Naive B cell (primary cell): Measurements from ENCODE around the gene CFAP74. TPM values are rescaled to one million over a fixed set of nuclear protein-coding genes. Genes with fewer than 3 reads are reported as not detected.

Experiments
- ATAC-seq, 2 donors: fragments of 150-1000 bp; cut with Tn5 transposase; 2 replicates each; pipeline ENCODE4 v1.10.0; 2021; ENCODE audit warnings: low read depth in 2 of 2, mild to moderate bottlenecking in 2 of 2, moderate library complexity in 2 of 2
- DNase-seq: peaks from one replicate; pipeline ENCODE4 v3.0.0; 2022
- H3K27ac Mint-ChIP-seq, 6 donors: one replicate each; pipeline ENCODE4 v1.8.0; 2020 to 2022; ENCODE audit warnings: mild to moderate bottlenecking in 6 of 6, mixed read lengths in 6 of 6, moderate library complexity in 5 of 6, inconsistent platforms in 2 of 6
- H3K27me3 Mint-ChIP-seq, 3 donors: one replicate each; pipeline ENCODE4 v1.8.0; 2021 to 2022; ENCODE audit warnings: mixed read lengths in 3 of 3, mild to moderate bottlenecking in 1 of 3
- H3K36me3 Mint-ChIP-seq, 2 donors: one replicate each; pipeline ENCODE4 v1.8.0; 2020 to 2022; ENCODE audit warnings: mixed read lengths in 2 of 2, inconsistent platforms in 1 of 2, mild to moderate bottlenecking in 1 of 2
- H3K4me1 Mint-ChIP-seq, 3 donors: one replicate each; pipeline ENCODE4 v1.8.0; 2020 to 2022; ENCODE audit warnings: mixed read lengths in 3 of 3, inconsistent platforms in 1 of 3, mild to moderate bottlenecking in 1 of 3, moderate library complexity in 1 of 3
- H3K4me3 Mint-ChIP-seq, 8 donors: one replicate each; pipeline ENCODE4 v1.8.0; 2020 to 2022; ENCODE audit warnings: mild to moderate bottlenecking in 8 of 8, mixed read lengths in 8 of 8, moderate library complexity in 8 of 8, inconsistent platforms in 2 of 8
- H3K9me3 Mint-ChIP-seq, 7 donors: one replicate each; pipeline ENCODE4 v1.8.0; 2020 to 2022; ENCODE audit warnings: mixed read lengths in 7 of 7, mild to moderate bottlenecking in 5 of 7, inconsistent platforms in 2 of 7, moderate library complexity in 1 of 7
- polyA plus RNA-seq, 6 donors: library from polyadenylated mRNA; unstranded; fragments of 300-500 nt; fragmentation: Illumina TruSeq; gene quantifications; one replicate each; pipeline ENCODE4 v1.2.3, GENCODE V29; 2021; ENCODE audit warnings: low read depth in 6 of 6

The CFAP74 gene
- polyA plus RNA-seq, 6 donors from 2014 or later: not detected

DNA sequence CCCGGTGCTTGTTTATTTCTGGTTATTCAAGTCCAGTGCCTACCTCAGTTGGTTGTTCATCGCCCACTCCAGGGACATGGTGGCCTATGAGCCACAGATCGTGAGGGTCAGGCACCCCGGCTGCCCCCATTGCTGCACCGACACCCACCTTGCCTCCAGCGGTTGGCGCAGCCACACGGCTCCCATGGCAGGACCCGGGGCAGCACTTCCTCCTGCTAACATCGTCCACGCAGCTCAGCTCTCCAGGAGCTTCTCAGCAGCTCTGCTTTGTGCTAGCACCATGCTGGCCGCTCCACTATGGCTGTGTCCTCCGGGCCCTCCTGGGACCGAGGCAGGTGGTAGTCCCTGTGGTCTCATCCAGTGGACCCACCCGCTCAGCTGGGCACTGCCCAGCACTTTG is 32.7 kb upstream of the CFAP74 start:
- peaks cover 4 to 26% (median 8%) of the 10 kb centered on the region in 3 donors for H3K27me3 Mint-ChIP-seq
- no peak overlapping the region for H3K27ac Mint-ChIP-seq
- no peak overlapping the region for H3K4me3 Mint-ChIP-seq
- no peak for ATAC-seq
- H3K9me3 Mint-ChIP-seq: no peaks in the 10 kb centered on the region
- no peaks in the 10 kb centered on the region for H3K4me1 Mint-ChIP-seq
- no peak for DNase-seq
- H3K36me3 Mint-ChIP-seq: no peaks in the 10 kb centered on the region

DNA sequence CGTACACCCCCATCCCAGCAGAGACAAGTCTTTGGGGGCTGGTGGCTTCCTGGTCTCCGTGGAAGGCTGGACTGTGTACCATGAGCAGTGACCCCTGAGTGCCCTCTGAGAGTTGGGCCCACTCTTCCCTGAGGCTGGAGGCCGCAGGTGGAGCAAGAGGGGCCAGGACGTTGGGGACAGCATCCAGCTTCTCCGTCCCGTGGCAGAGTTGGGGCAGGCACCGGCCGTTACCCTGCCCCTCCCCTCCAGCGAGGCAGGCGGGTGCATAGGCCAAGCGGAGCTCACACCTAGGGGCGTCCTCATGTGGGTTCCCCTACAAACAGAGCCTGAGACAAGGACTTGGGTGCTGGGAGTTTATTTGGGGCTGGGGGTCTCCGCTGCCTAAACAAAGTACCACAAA is 29.6 kb upstream of the CFAP74 start:
- Mint-ChIP-seq H3K36me3 (no peaks in the 10 kb centered on the region), H3K9me3 (no peaks in the 10 kb centered on the region), H3K4me3 (no peak overlapping the region), H3K27me3 (peaks cover 0 to 12% (median 8%) of the 10 kb centered on the region in 3 donors), H3K27ac (no peak overlapping the region), H3K4me1 (no peaks in the 10 kb centered on the region)
- ATAC-seq: no peak
- no peak for DNase-seq

DNA sequence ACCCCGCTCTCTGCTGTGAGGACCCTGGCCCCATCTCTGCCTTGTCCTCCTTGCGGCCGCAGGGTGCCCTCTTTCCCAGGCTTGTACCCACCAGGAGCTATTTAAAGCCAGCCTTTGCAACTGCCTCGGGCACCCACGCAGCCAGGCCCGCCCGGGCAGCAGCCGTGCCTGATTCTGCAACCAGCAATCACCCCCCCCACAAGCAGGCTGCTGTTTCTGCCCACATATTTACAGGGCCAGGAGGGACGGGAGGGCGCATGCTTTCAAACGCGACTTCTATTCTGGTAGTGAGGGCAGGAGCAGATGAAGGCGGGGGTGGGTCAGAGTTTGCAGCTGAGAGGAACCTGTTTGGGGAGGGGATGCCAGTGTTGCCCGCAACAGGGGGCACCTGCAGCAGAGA is 29.2 kb upstream of the CFAP74 start:
- H3K27me3 Mint-ChIP-seq: peaks cover 0 to 10% (median 8%) of the 10 kb centered on the region in 3 donors

DNA sequence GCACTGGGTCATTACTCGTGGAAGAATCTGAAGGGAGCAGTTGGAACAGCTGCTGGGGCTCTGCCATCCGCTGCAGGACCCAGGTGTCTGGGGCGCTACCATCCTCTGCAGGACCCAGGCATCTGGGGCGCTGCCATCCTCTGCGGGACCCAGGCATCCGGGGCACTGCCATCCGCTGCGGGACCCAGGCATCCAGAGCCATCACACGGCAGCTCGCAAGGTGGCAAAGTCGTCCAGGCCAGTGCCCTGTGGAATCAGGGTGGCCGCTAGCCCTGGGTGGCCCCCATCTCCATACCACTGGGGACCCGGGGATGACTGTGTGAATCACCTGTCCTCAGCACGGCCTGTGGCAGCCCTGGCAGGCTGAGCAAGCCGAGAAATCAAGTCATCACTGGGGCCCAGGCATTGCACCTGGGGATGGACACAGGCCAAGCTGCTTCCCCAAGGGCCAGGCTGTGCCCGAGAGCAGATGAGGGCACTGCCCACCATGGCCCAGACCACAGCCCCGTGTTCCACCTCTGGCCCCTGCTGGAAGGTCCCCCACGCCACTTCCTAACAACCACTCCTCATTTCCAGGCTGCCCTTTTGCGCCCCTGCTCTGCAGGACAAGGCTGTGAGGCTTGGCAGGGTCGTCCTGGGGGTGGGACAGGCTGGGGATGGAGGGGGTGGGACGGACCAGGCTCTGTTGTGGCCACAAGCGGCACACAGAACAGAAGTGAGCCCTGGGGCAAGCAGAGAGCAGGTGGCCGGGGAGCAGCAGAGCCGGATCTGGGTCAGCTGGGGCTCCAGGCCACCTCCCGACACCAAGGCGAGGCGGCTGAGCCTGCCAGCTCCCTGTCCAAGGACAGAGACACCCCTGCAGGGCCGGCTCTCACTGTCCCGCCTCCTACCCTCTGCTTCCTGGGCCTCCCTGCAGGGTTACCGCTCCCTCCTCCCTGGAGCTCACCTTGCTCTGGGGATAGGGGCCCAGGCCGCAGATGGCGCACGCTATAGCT is 28.3 kb upstream of the CFAP74 start:
- ATAC-seq (no peak), DNase-seq (no peak)
- no peak overlapping the region for H3K4me3 Mint-ChIP-seq
- H3K4me1 Mint-ChIP-seq: peaks cover 0 to 6% (median 0%) of the 10 kb centered on the region in 3 donors
- H3K9me3 Mint-ChIP-seq: no peaks in the 10 kb centered on the region
- no peak overlapping the region for H3K27ac Mint-ChIP-seq
- H3K36me3 Mint-ChIP-seq: no peaks in the 10 kb centered on the region
- H3K27me3 Mint-ChIP-seq: peaks cover 0 to 10% (median 8%) of the 10 kb centered on the region in 3 donors

More for the DNA sequence above, 29.2 kb upstream of the CFAP74 start:
- Mint-ChIP-seq H3K4me1 (no peaks in the 10 kb centered on the region), H3K27ac (no peak overlapping the region), H3K9me3 (no peaks in the 10 kb centered on the region), H3K4me3 (no peak overlapping the region), H3K36me3 (no peaks in the 10 kb centered on the region)
- no peak for ATAC-seq
- no peak for DNase-seq

DNA sequence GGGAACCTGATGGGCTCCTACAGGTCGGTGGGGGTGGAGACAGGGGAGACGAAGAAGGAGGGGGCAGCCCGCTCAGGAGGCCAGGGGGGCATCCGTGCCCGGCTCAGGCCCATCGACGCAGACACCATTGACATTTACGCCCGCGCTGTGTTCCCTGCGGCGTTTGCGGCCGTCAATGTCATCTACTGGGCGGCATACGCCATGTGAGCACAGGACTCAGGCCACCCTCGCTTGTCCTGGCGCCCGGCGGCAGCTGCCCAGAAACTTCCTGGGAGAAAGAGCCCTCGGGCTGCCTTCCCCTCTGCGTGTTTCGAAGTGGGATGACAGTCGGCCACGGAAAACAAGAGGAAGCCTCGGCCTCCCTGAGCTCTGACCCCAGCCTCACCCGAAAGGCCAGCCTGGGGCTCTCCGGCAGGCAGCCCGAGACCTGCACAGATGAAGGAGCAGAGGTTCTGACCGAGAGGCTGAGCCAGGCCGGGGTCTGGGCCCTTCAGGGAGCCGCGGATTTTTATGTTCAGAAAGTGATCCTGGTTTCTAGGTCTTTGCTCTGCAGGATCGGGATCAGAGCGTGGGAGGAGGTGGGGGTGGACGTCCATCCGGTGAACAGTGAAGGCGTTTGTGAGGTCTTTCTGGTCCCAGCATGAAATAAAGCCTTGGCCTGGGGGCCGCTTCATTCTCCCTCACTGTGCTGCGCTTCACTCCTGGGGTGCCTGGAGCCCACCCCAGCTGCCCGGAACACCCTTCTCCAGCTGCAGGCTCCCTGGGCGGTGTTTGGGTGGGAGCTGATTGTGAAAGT is 26.7 kb upstream of the CFAP74 start:
- ATAC-seq: no peak
- Mint-ChIP-seq H3K4me3 (peak overlapping the region in 1 of 8 donors; percentile 35), H3K9me3 (no peaks in the 10 kb centered on the region), H3K27me3 (peaks cover 0 to 10% (median 8%) of the 10 kb centered on the region in 3 donors), H3K36me3 (no peaks in the 10 kb centered on the region), H3K27ac (peak overlapping the region in 1 of 6 donors; percentile 30), H3K4me1 (peaks cover 0 to 10% (median 0%) of the 10 kb centered on the region in 3 donors)
- DNase-seq: no peak

DNA sequence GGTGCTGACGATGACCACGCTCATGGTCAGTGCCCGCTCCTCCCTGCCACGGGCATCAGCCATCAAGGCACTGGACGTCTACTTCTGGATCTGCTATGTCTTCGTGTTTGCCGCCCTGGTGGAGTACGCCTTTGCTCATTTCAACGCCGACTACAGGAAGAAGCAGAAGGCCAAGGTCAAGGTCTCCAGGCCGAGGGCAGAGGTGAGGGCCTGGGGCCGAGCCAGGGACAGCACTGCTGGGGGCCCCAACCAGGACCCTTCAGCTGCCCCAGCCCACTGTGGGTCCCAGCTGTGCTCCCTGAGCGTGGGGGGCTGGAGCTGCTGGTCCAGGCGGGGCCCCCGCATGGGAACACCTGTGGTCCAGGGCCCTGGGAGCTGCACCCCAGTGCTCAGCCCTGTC is 26.0 kb upstream of the CFAP74 start:
- Mint-ChIP-seq H3K4me1 (peaks cover 0 to 10% (median 0%) of the 10 kb centered on the region in 3 donors), H3K27me3 (peaks cover 0 to 11% (median 8%) of the 10 kb centered on the region in 3 donors), H3K9me3 (no peaks in the 10 kb centered on the region), H3K36me3 (no peaks in the 10 kb centered on the region), H3K27ac (no peak overlapping the region), H3K4me3 (no peak overlapping the region)
- DNase-seq (no peak), ATAC-seq (no peak)

DNA sequence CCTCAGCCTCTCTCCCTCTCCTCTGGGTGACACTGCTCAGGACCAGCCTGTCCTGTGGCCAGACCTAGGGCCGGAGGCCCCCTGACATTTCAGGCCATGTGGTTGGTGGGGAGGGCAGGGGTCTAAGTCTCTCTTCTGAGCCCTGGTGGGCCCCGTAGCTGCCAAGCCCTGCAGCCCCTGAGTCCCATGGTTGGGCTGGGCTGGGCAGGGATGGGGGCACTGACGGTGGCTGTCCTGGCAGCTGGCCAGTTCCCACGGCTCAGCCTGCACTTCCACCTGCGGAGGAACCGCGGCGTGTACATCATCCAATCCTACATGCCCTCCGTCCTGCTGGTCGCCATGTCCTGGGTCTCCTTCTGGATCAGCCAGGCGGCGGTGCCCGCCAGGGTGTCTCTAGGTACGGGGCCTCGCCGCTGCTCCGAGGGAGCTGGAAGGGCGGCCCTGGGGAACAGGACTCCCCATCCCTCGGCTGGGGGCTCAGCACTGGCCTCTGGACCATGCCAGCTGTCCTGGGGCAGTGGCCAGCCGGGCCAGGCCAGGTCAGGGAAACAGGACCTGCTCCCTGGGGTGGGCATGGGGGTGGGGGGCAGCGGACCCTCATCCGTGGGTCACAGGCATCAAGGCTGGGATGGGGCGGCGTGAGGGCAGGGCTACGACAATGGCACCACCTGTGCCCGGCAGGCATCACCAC is 25.4 kb upstream of the CFAP74 start:
- Mint-ChIP-seq H3K27ac (peak overlapping the region in 1 of 6 donors; percentile 47), H3K9me3 (no peaks in the 10 kb centered on the region), H3K36me3 (no peaks in the 10 kb centered on the region), H3K4me3 (peak overlapping the region in 3 of 8 donors; percentile 41 to 80 (median 69)), H3K27me3 (peaks cover under 1 to 16% (median 11%) of the 10 kb centered on the region in 3 donors), H3K4me1 (peaks cover 0 to 10% (median 0%) of the 10 kb centered on the region in 3 donors)
- DNase-seq (no peak), ATAC-seq (no peak)

DNA sequence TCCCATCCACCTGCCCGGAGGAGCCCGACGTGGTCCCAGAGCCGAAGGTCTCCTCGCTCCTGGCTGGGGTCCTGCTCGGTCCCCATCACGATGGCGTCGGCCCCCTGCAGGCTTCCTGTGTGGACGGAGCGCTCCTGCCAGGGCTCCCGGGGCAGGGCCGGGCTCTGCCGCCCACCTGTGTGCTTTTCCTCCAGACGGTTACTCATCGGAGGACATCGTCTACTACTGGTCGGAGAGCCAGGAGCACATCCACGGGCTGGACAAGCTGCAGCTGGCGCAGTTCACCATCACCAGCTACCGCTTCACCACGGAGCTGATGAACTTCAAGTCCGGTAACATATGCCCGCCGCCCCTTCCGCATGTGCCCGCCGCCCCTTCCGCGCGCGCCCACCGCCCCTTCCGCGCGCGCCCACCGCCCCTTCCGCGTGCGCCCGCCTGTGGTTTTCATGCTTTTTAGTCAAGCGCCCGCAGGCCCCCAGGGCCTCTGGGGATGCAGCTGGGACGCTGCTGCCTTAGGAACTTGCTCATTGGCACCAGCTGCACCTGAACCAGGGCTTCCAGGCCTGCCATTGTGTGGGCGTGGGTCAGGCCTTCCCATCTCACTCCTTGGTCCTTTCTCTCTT is 24.5 kb upstream of the CFAP74 start:
- Mint-ChIP-seq H3K4me1 (peaks cover 0 to 10% (median 0%) of the 10 kb centered on the region in 3 donors), H3K27ac (peak overlapping the region in 2 of 6 donors; percentile 65 to 84), H3K4me3 (peak overlapping the region in 7 of 8 donors; percentile 32 to 80 (median 65)), H3K36me3 (no peaks in the 10 kb centered on the region), H3K27me3 (peaks cover 9 to 20% (median 10%) of the 10 kb centered on the region in 3 donors), H3K9me3 (no peaks in the 10 kb centered on the region)
- no peak for DNase-seq
- peak; percentile 18 to 56 for ATAC-seq

DNA sequence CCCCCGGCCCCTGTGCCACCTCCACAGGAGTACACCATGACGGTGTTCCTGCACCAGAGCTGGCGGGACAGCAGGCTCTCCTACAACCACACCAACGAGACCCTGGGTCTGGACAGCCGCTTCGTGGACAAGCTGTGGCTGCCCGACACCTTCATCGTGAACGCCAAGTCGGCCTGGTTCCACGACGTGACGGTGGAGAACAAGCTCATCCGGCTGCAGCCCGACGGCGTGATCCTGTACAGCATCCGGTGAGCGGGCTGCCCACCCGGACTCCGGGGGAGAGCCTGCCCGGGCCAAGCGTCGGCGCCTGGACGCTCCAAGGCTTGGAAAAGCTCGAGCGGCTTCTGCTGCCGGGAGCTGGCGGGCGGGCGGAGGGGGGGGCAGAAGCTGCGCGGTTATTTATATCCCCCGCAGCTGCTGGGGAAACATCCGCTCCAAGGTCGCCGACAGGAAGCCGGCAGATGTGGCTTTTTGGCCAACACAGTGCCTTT is 21.9 kb upstream of the CFAP74 start:
- Mint-ChIP-seq H3K36me3 (no peaks in the 10 kb centered on the region), H3K27ac (no peak overlapping the region), H3K4me3 (peak overlapping the region in 3 of 8 donors; percentile 15 to 47 (median 37)), H3K4me1 (peaks cover 0 to 14% (median 0%) of the 10 kb centered on the region in 3 donors), H3K9me3 (no peaks in the 10 kb centered on the region), H3K27me3 (peaks cover 10 to 41% (median 31%) of the 10 kb centered on the region in 3 donors)
- DNase-seq (no peak), ATAC-seq (no peak)

DNA sequence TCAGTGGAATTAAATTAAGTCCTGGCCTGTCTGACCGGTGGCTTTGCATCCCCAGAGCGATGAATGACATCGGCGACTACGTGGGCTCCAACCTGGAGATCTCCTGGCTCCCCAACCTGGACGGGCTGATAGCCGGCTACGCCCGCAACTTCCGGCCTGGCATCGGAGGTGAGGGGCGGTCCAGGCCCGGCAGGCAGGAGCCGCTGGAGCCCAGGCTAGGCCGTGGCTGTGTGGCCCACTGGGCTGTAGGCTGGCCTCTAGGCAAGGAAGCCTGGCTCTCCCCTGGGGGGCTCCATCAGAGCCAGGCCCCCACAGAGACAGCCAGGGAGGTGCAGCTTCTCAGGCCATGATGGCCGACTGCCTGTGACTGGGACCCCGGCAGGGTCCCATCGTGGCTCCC is 21.3 kb upstream of the CFAP74 start:
- DNase-seq: no peak
- H3K9me3 Mint-ChIP-seq: no peaks in the 10 kb centered on the region
- H3K27ac Mint-ChIP-seq: no peak overlapping the region
- no peak overlapping the region for H3K4me3 Mint-ChIP-seq
- no peak for ATAC-seq
- H3K36me3 Mint-ChIP-seq: no peaks in the 10 kb centered on the region
- peaks cover 10 to 47% (median 37%) of the 10 kb centered on the region in 3 donors for H3K27me3 Mint-ChIP-seq
- peaks cover 0 to 14% (median 4%) of the 10 kb centered on the region in 3 donors for H3K4me1 Mint-ChIP-seq

DNA sequence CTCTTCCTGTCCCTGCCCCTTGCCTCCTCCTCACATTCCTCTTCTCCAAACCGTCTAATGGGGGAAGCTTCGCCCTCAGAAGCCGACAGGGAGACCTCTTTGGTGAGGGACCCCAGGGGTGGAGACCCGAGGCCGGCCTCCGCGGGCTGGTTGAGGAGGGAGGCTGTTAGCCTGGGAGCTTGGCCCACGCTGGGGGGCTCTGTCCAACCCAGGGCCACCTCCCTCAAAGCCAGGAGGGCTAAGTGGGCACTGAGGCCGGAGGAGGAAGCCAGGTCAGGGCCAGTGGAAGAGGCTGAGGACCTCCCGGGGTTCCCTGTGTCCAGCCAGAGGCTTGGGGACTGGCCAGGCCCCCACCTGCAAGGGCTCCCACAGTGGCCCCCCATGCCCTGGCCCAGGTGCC is 20.9 kb upstream of the CFAP74 start:
- Mint-ChIP-seq H3K9me3 (no peaks in the 10 kb centered on the region), H3K4me1 (peaks cover 0 to 14% (median 6%) of the 10 kb centered on the region in 3 donors), H3K27me3 (peaks cover 10 to 51% (median 39%) of the 10 kb centered on the region in 3 donors), H3K4me3 (no peak overlapping the region), H3K27ac (no peak overlapping the region), H3K36me3 (no peaks in the 10 kb centered on the region)
- DNase-seq (no peak), ATAC-seq (no peak)

DNA sequence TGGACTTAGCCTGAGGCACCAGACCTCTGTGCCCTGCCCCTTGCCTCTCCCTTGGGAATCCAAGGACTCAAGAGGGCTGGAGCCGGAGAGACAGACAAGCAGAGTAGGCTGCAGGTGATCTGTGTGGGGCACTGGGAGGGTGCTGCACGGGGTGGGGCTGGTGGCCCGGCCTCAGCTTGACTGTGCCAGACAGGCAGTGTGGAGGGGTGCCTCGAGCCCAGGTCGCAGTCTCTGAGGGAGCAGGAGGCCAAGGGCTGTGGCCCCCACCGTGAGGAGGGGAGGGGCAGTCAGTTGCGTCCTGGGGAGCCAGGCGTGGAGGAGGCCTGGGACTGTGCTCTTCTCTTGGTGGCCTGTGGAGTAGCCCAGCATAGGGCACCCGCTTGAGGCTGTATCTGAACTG is 19.6 kb upstream of the CFAP74 start:
- ATAC-seq (no peak), DNase-seq (no peak)
- Mint-ChIP-seq H3K9me3 (peaks cover 0 to 3% (median 0%) of the 10 kb centered on the region in 7 donors), H3K36me3 (peaks cover 0 to 7% of the 10 kb centered on the region in 2 donors), H3K4me3 (no peak overlapping the region), H3K4me1 (peaks cover 4 to 18% (median 6%) of the 10 kb centered on the region in 3 donors), H3K27me3 (peaks cover 15 to 57% (median 46%) of the 10 kb centered on the region in 3 donors), H3K27ac (no peak overlapping the region)
